Measurements from ENCODE around the gene FCN2. TPM values are rescaled to one million over a fixed set of nuclear protein-coding genes. Genes with fewer than 3 reads are reported as not detected.

The FCN2 gene
- total and polyA plus RNA-seq, 2 experiments from 2014 or later, result not detected

DNA sequence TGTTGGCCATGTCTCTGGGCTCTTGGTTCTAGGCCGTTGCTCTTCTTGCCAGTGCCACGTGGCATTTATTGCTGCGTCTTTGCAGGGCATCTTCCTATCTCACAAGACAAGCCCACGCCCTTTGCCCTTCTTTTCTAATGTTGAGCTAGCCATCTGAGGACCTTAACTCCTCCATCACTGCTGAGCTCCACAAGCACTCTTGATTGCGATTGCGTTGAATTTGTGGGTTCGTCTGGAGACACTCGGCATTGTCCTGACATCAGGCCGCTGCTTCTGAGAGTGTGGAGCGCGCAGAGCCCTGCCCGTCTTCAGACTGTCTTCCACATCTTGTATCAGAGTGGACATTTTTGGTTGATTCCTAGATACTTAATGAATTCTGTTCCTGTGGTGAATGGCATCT, 51.6 kb downstream of the FCN2 start:
- Histone ChIP-seq H3K36me3 (no peaks in the 10 kb centered on the region), H3K27me3 (no peaks in the 10 kb centered on the region), H3K27ac (no peak overlapping the region), H3K4me3 (no peak overlapping the region), H3K4me1 (ENCODE audit: low read depth) (no peaks in the 10 kb centered on the region), H3K9me3 (ENCODE audit: low read depth) (no peaks in the 10 kb centered on the region)
- no peak for DNase-seq (ENCODE audit: low read depth in 1 of 2, low spot score in 1 of 2)
- no peak for TF ChIP-seq CTCF (IDR thresholded peaks at IDR 0.05; ENCODE audit: low read depth, low read length)

DNA sequence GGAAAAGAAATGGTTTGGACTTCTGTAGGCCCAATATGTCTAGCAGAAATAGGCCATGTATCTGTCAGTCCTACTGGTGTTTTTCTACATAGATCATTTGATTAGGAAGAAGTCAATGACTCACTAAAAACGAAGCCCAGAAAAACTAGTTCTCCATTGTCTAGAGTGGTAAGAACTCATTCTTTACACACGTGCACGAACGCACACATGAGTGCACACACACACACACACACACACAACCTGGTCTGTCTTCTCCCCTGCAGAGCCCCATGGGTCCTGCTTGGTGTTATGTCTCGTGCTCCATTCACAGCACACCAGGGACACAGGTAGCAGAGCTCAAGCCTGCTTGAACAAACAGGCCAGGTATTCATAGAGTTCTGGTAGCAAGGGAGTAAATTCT, 52.0 kb downstream of the FCN2 start:
- no peak for TF ChIP-seq CTCF (IDR thresholded peaks at IDR 0.05; ENCODE audit: low read depth, low read length)
- no peaks in the 10 kb centered on the region for H3K36me3 ChIP-seq
- no peak overlapping the region for H3K27ac ChIP-seq
- H3K9me3 ChIP-seq (ENCODE audit: low read depth), result no peaks in the 10 kb centered on the region
- H3K4me1 ChIP-seq (ENCODE audit: low read depth), result no peaks in the 10 kb centered on the region
- no peaks in the 10 kb centered on the region for H3K27me3 ChIP-seq
- H3K4me3 ChIP-seq, result no peak overlapping the region
- DNase-seq (ENCODE audit: low read depth in 1 of 2, low spot score in 1 of 2), result no peak

DNA sequence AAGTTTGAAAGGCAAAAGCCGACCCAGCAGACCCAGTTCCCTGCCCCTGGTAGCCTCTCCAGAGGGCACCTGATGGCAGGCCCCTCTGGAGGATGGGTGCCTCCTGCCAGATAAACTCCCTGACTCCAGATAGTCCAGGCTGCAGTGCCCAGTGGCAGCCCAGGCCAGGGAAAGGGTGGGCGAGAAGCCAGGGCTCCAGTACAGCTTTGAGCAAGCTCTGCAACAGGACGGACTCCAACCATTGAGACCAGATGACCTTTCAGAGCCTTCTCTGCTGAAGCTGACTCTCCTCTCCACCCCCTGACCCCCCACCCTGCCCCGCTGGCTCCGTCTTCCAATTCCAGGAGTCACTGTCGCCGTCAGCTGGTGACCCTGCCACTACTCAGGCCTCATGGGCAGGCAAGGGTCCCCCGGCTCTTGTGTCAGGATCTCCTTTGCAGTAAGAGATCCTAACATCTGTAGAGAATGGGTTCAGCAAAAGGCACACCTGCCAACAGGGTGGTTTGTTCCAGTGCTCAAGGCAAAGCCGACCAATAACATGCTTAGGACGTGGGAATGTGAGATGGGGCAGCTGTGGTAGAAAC, 52.6 kb downstream of the FCN2 start:
- Histone ChIP-seq H3K27ac (no peak overlapping the region), H3K4me3 (no peak overlapping the region), H3K9me3 (ENCODE audit: low read depth) (no peaks in the 10 kb centered on the region), H3K27me3 (no peaks in the 10 kb centered on the region), H3K36me3 (no peaks in the 10 kb centered on the region), H3K4me1 (ENCODE audit: low read depth) (no peaks in the 10 kb centered on the region)
- no peak for TF ChIP-seq CTCF (IDR thresholded peaks at IDR 0.05; ENCODE audit: low read depth, low read length)
- no peak for DNase-seq (ENCODE audit: low read depth in 1 of 2, low spot score in 1 of 2)

DNA sequence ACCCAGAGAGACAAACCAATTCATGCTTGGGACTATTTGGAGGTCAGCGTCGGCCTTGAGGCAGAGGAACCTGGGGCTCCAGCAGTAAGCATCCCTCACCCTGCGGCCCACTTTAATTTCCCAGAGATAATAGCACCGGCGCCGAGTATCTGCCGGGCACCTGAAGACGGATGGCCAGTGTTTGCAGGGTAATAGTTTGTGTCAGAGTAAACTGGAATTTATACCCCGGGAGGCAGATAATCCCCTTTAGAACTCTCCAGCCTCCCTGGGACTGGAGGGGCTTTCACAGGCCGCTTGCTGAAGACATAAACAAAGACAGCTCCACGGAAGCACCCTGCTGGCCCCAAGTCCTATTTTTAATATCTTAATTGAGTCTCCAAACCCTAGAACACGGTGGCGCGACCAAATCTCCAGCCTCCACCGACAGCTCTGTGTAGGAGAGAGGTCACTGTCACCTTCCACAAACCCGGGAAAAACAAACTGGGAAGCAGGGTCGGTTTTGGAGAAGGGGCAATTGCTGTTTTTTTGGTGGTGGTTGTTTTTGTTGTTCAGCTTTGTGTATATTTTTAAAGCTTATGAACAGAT, 54.5 kb downstream of the FCN2 start:
- no peaks in the 10 kb centered on the region for H3K9me3 ChIP-seq (ENCODE audit: low read depth)
- no peaks in the 10 kb centered on the region for H3K4me1 ChIP-seq (ENCODE audit: low read depth)
- no peak for TF ChIP-seq CTCF (IDR thresholded peaks at IDR 0.05; ENCODE audit: low read depth, low read length)
- no peak overlapping the region for H3K4me3 ChIP-seq
- no peak overlapping the region for H3K27ac ChIP-seq
- no peaks in the 10 kb centered on the region for H3K27me3 ChIP-seq
- no peak for DNase-seq (ENCODE audit: low read depth in 1 of 2, low spot score in 1 of 2)
- no peaks in the 10 kb centered on the region for H3K36me3 ChIP-seq

- Histone ChIP-seq H3K36me3 (no peaks in the 10 kb centered on the region), H3K4me1 (ENCODE audit: low read depth) (no peaks in the 10 kb centered on the region), H3K4me3 (no peak overlapping the region), H3K27me3 (no peaks in the 10 kb centered on the region), H3K9me3 (ENCODE audit: low read depth) (no peaks in the 10 kb centered on the region), H3K27ac (no peak overlapping the region)
- TF ChIP-seq CTCF (IDR thresholded peaks at IDR 0.05; ENCODE audit: low read depth, low read length), result no peak
- DNase-seq (ENCODE audit: low read depth in 1 of 2, low spot score in 1 of 2), result no peak
Measured at GRCh38 chr9:134935701-134936345, 55.2 kb downstream of the FCN2 start.
